HG03558 (cell line): ENCODE data around the gene GMPS.
"Not testable (repeated sequence)": the region's sequence is repeated elsewhere in the genome, so short reads cannot be mapped to it uniquely, and the experiment has no call there.

Experiments used
- ATAC-seq: cut with Tn5 transposase; IDR thresholded peaks from one replicate; pipeline ENCODE4 v1.9.1; 2021; ENCODE audit warnings: moderate number of reproducible peaks; ENCODE audit not compliant: unreplicated experiment; ENCODE audit errors: extremely low read depth

GMPS gene

DNA sequence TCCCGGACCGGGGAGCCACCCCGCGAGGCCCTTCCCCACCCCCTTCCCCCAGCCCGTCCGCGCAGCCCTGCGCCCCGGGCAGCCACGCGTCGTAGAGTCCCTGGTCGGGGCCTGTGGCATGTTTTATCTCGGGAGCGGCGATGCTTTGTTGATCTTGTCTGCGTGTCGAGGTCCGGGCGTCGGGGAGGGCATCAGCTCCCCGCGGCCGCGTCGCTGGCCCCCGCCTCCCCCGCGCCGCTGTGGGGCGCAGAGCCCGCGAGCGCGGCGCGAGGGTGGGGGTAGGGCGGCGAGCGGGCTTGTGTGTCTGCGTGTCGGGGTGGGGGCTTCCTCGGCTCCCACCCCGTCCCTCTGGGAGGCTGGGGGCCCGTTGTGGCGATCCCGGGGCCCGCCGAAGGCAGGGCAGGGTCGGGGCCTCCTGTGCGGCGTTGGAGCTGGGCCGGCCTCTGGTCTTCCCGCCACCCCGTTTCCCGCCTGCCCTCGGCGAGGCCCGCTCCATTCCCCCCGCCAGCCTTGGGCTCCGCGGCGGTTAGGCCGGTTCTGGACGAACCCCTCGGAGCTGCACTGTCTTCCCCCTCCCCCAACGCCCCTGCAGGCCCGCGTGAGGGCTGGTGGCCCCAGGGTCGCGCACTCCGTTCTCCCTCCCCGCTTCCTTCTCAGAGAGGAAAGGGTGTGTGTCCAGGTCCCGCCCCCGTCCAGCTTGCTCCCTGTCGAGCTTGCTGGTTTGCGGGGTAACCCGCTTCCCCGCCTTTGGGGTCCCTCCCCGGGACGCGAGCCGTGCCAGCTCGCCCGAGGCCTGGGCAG, 695 bp downstream of the GMPS start:
- ATAC-seq, result peak; percentile 11

DNA sequence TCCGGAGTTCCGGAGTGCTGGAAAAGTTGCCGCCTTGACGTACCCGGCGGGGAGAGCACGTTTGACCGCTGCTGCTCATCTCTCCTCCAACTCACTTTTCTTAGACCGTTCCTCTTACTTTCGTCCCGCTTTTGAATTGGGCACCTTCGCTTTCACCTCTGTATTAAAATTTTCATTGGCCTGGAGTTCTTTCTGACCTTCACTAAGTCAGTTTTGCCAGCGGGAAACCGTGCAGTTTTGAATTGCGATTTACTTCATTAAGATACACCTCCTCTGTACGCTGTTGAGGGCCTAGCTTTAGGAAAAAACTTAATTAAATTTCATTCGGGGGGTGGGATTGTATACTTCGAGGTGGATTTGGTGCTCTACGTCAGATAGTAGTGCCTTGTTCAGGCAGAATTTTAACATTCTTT, 1.3 kb downstream of the GMPS start:
- peak; percentile 0 for ATAC-seq

DNA sequence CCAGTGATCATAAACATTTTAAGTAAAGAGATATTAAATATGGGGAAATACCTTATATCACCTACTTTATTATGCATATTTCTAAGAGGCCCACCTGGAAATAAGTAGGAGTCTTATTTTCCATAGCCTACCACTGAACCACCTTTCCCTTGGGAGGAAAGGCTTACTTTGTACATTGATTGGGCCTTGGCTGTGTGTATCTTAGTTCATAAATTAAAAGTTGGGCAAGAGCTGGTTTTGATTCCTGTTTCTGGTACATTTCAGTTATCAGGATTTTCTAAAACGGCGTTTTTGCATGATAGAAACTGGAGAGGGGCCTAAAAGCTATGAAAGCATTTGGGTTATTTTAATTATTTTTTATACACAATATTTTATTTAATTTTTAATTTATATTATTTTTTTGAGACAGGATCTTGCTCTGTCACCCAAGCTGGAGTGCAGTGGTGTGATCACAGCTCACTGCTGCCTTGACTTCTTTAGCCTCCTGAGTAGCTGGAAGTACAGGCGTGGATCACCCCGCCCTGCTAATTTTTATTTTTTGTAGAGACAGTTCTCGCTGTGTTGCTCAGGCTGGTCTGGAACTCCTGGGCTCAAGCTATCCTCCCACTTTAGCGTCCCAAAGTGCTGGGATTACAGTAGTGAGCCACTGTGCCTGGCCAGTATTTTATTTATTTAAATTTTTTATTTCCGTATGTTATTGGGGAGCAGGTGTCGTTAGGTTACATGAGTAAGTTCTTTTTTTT, 2.6 kb downstream of the GMPS start:
- no peak for ATAC-seq

DNA sequence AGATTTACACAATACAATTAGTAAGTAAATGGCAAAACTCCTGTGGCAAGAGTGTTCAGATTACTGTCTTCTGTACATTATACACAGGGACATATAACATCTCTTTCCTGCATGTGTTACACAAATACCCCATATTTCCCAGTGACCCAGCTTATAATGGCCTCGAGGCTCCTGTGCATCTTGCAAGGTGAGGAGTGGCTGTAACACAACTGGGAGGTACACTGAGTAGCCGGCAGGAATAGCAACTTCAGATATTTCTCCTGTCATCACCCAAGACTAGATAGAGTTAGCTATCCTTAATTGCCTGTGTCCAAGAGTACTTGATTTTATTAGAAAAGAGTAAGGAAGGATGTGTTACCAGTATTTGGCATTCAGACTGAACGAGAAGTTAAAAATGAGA, 5.6 kb downstream of the GMPS start:
- ATAC-seq, result no peak

DNA sequence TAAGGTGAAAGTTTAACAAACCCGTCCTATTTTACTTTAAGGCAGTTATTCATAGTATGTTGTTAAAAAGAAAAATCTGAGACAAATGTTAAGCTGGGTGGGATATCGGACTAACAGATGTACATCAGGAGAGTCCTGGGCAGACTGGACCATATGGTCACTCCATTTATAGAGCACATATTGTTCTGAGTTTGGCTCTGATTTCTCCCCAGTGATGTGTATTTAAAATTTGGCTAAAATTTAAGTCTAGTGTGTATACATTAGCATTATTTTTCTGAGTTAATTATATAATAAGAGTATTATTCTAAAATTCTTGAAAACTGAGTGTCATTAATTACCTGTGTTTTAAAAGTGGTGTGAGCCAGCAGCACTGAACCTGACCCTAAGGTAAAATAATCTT, 6.1 kb downstream of the GMPS start:
- ATAC-seq, result no peak

DNA sequence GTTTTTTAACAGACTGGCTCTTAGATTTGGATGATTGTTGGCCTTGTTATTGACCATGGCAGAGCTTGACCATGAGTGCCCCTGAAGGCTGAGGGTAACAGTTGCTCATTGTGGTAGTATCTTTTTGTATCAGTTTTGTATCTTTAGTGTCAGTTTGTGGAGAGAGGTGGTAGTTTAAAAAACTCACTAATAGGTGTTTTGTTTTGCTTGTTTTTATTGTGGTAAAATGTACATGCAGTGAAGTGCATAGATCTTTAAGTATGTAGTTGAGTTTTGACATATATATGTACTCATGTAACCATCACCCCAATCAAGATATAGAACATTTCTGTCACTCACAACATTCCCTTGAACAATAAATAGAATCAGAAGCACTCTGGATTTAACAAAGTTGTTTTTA, 9.8 kb downstream of the GMPS start:
- no peak for ATAC-seq

DNA sequence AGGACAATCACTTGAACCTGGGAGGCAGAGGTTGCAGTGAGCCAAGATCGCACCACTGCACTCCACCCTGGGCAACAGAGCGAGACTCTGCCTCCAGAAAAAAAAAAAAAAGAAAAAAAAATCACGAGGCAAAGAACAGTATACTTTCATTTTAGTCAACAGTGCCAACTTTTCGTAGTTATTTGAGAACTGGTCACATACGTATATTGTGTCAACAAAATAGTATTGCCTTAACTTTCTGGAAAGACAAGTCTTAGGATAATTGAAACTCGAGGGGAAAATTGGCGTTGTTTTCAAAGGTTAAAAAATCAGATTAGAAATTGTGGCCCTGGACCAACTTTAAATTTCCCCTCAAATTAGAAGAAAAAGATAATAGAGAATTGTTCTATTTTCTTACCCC, 13.8 kb downstream of the GMPS start:
- no peak for ATAC-seq

DNA sequence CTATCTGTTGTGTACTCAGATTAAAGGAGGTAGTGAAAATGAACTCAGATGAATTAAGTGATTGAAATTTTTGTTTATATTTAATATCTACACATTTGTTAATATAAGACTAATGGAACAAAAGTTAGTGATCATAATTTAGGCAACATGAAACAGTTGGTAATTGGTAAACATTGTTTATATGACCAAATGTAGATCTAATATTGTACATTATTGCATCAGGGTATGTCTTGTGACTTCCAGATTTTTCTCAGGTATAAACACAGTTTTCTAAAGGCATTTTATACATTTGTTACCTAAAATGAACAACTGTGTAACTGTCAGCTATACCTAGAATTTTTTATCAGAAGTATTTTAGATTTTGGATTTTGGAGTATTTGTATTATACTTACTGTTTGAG, 14.8 kb downstream of the GMPS start:
- ATAC-seq, result no peak

DNA sequence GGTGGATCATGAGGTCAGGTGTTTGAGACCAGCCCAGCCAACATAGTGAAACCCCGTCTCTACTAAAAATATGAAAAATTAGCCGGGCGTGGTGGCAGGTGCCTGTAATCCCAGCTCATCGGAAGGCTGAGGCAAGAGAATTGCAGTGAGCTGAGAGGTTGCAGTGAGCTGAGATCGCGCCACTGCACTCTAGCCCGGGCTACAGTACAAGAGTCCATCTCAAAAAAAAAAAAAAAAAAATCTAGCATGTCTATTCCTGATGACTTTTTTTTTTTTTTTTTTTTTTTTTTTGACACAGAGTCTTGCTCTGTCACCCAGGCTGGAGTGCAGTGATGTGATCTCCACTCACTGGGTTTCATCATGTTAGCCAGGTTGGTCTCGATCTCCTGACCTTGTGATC, 15.9 kb downstream of the GMPS start:
- ATAC-seq, result not testable (repeated sequence)

DNA sequence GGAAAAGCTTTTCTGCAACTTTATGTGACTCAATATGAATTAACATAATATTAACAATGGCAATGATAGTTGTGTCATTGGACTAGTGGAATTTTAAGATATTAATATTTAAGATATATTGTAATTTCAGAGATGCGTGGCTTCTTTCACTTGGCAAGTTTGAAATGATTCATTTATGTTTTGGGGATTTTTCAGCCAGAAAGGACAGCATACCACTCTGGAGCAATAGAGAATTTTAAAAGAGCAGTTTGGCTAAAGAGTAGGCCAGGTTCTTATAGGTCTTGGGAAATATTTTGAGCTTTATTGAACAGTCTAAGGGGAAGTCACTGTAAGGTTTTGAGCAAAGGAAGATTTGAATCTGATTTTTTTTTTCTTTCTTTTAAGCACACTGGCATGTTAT, 16.5 kb downstream of the GMPS start:
- no peak for ATAC-seq

DNA sequence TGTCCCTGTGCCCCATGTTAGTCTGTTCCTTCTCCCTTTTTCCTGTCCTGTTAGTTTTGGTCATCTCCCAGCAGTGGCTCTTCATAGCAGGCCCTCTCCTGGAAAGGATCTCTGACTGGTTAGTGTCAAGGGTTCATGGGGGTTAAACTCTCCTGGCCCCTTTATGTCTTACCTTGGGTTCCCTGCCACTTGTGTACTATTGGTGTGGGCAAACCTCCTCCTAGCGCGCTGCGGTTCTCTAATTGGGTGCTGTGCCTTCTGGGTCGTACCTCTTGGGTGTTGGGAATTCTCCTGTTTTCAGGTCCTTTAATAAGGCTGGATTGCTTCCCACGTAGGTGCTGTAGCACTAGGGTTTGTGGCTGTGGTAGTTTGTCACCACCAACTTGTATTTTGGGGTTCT, 18.8 kb downstream of the GMPS start:
- no peak for ATAC-seq

DNA sequence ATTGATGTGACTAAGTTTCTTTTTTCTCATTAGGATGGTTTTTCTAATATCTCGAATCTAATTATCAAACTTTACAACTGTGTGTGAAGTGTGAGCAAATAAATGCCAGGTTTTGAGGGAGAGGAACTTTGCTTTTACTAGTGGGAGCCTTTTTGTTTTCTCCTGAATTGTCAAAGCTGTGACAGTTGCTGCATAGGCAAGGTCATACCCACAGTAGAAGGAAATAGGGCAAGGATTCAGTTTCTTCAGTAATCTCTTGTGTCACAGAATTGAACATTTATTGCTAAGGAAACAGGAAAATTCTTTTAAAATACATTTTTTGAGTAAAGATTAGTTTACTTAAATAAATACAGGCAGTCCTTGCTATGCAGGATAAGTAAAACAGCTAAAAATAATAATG, 19.5 kb downstream of the GMPS start:
- no peak for ATAC-seq

DNA sequence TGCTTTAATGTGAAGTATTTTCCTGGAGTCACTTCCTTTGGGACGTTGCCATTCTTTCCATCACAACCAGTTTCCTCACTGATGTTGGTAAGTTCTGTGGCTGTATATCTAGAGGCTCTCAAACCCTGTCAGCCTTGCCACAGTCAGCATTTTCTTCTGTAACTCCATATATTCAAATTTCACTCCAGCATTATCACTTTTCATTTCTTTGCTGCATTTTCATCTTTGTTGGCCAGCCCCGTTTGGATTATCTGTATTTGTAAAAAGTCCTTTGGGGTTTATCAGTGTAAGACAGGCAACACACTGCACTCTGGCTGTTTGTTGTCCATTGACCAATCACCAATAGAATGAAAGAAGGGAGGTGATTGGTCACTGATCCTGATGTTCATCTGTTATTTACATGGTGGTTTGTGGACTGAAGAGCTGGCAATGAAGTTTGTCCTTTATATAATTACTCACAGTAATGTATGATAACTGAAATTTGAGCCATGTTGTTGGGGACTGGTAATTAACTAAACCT, 20.3 kb downstream of the GMPS start:
- ATAC-seq, result no peak

DNA sequence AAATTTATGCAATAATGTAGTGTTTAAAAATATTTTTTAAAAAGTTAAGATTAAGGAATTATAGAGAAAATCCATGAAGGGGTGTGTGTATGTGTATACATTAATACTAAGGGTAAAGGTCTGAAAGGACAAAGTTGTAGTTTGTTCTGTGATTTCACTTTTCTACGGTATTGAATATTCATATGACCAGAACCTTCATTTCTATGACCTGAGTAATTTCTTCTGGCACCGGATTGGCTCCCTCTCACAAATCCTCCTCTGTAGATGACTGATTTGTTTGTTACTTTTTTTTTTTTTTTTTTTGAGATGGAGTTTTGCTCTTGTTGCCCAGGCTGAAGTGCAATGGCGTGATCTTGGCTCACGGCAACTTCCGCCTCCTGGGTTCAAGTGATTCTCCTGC, 20.9 kb downstream of the GMPS start:
- no peak for ATAC-seq

DNA sequence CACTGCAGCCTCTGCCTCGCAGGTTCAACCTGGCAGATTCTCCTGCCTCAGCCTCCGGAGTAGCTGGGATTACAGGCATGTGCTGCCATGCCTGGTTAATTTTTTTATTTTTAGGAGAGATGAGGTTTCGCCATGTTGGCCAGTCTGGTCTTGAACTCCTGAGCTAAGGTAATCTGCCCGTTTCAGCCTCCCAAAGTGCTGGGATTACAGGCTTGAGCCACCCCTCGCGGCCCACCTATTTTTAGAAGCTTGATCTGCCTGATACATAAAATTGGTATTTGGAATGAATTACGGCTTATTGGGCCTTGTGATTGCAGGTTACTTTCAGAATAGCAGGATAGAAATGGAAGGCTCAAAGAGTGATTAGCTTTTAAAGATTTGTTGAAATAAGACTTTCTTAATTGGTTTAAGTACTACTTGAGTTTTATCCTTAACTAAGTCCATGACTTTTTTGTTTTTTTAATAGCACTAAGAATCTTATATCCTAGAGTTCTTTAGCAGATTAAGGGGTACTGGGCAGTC, 25.0 kb downstream of the GMPS start:
- no peak for ATAC-seq

DNA sequence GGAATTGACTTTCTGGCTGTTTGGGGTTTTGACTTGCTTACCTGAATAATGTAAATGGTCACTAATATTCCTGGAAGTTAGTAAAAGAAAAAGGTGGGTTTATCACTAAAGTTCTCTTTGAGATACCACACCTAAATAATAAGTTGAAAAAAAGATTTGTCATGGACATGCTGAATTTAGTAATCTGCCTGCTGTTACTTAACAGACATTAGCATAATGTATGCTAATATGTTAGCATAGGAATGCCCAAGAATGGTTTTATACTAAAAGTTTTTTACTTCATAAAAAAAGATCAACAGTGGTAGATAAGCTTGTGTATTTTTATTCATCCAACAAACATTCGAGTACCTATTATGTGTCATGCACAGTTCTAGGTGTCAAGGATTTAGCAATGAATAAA, 36.5 kb downstream of the GMPS start:
- ATAC-seq, result no peak

DNA sequence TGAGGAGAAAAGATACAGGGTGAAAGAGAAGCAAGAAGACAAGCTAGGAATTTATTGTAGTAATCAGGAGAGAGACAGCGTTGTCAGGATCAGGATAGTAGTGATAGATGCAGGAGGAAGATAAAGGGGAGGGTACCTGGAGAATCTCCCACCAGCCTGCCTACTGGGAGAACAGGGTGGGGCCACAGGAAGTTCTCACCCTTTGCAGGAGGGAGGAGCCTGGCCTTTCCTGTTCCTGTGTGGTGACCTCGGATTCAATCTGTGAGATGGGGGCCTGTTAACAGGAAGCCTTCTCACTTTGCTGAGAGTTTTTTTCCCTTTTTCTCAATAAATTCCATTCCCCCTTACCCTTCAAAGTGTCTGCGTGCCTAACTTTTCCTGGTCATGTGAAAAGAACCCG, 37.6 kb downstream of the GMPS start:
- ATAC-seq, result no peak

DNA sequence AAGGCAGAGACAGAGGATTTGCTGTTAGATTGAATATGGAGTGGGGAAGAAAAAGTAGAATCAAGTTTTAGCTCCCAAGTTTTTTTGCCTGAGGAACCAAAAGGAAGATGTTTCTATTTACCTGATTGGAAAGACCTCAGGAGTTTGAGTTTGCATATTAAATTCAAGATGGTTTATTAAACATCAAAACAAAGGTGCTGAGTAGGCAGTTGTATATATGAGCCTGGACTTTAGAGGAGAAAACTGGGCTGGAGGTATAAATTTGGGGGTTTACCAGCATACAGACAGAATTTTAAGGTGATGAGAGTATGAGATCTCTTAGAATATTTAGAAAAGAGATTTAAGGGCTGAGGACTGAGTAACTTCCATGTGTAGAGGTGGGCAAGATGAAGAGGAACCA, 38.2 kb downstream of the GMPS start:
- ATAC-seq, result no peak

DNA sequence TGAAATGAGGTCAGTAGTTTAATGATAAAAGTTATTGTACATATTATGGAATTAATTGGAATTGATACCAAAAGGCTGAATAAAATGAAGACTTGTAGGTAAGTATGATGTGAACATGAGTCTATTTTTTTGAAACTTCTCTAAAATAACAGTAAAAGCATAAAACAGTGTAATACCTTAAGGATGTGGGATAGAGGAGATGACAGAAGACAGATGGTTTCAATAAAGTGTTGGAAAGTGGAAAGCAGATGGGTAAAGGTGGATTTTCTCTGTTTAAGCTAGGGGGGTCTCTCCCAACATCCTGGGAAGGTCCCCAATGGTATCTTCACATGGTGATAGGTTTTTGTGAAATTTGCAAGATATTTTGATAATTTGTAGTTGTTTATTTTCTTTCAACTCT, 41.6 kb downstream of the GMPS start:
- no peak for ATAC-seq

DNA sequence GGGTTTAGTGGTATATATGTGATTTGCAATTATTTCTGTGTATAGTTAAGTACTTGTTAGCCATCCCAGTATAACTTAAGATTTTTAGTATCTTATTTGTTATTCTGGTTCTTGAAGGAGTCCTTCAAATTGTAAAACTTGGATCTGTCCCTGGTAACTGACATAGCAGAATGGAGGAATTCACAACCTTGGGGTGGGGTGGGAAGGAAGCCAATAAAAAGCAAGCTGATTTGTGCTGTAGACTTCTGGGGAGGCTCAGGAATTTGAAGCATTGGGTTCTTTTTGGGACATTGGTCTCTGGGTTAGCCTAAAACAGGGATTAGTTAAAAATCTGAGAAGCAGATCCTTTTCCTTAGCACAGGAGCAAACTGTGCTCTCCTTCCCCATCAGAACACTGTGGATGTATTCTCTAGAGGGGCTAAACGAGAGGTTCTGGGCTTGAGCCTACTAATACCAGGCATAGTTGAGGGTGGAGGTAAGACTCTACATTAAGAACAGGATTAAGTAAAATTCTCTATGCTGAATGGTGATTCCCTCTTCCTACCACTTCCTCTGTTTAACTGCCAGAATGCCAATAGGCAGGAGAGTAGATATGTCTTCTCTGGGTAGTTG, 42.2 kb downstream of the GMPS start:
- no peak for ATAC-seq

DNA sequence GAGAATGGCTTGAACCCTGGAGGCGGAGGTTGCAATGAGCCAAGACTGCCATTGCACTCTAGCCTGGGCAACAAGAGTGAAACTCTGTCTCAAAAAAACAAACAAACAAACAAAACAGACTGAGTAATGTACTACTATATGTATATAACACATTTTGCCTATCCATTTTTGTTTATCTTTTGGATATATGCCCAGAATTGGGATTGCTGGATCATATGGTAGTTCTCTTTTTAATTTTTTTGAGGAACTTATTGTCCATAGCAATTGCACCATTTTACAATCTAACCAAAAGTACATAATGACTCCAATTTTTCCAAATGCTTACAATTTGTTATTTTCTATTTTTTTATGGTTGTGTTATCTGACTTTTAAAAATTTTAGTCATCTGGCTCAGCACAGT, 47.3 kb downstream of the GMPS start:
- no peak for ATAC-seq
